Vagina (tissue), 2 donors: Measurements from ENCODE around the gene TMEM11.

Experiments used
- POLR2A ChIP-seq, 2 donors: fragments of 450-650 bp; IDR thresholded peaks; one replicate each; pipeline ENCODE4 v1.6.1; 2017; ENCODE audit warnings: antibody characterized with exemption in 2 of 2, mild to moderate bottlenecking in 2 of 2, moderate library complexity in 2 of 2
- POLR2AphosphoS5 ChIP-seq, 2 donors: sonication (generic); formaldehyde crosslinking; IDR thresholded peaks; one replicate each; pipeline ENCODE4 v1.9.0; 2017; ENCODE audit warnings: antibody characterized with exemption in 2 of 2, mild to moderate bottlenecking in 2 of 2, low read depth in 1 of 2; ENCODE audit not compliant: insufficient read depth in 1 of 2
- TF ChIP-seq, protein P1 (sequence below), 3 experiments: fragments of 450-650 bp in 2 of 3; fragments of 200-600 bp in 1 of 3; sonication (generic) in 1 of 3; IDR thresholded peaks; one replicate each; pipeline ENCODE4 v1.5.1; 2017 to 2019; ENCODE audit warnings: antibody characterized with exemption in 3 of 3, mild to moderate bottlenecking in 2 of 3, moderate library complexity in 2 of 3

DNA sequence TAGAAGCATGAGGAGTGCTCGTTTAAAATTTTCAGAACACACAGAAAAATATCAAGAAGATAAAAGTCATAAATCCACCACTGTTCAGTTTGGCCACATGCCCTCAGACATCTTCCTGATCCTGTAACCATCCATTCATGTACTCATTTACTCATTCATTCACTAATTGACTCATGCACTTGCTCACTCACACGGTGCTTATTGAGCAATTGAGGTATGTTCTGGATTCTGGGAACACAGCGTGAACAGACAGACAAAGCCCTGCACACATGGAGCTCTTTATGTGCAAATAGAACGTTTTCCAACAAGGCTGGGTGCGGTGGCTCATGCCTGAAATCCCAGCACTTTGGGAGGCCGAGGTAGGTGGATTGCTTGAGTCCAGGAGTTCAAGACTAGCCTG, 49.4 kb upstream of the TMEM11 start:
- TF ChIP-seq, protein P1, sequence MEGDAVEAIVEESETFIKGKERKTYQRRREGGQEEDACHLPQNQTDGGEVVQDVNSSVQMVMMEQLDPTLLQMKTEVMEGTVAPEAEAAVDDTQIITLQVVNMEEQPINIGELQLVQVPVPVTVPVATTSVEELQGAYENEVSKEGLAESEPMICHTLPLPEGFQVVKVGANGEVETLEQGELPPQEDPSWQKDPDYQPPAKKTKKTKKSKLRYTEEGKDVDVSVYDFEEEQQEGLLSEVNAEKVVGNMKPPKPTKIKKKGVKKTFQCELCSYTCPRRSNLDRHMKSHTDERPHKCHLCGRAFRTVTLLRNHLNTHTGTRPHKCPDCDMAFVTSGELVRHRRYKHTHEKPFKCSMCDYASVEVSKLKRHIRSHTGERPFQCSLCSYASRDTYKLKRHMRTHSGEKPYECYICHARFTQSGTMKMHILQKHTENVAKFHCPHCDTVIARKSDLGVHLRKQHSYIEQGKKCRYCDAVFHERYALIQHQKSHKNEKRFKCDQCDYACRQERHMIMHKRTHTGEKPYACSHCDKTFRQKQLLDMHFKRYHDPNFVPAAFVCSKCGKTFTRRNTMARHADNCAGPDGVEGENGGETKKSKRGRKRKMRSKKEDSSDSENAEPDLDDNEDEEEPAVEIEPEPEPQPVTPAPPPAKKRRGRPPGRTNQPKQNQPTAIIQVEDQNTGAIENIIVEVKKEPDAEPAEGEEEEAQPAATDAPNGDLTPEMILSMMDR (IDR thresholded peaks at IDR 0.05), result no peak
- TF ChIP-seq POLR2A (IDR thresholded peaks at IDR 0.05) (no peak), POLR2AphosphoS5 (IDR thresholded peaks at IDR 0.05; ENCODE audit: insufficient read depth in 1 of 2, low read depth in 1 of 2) (peak in 1 of 2 donors; percentile 42)
